ENCODE results near the gene ENOX1.

DNA sequence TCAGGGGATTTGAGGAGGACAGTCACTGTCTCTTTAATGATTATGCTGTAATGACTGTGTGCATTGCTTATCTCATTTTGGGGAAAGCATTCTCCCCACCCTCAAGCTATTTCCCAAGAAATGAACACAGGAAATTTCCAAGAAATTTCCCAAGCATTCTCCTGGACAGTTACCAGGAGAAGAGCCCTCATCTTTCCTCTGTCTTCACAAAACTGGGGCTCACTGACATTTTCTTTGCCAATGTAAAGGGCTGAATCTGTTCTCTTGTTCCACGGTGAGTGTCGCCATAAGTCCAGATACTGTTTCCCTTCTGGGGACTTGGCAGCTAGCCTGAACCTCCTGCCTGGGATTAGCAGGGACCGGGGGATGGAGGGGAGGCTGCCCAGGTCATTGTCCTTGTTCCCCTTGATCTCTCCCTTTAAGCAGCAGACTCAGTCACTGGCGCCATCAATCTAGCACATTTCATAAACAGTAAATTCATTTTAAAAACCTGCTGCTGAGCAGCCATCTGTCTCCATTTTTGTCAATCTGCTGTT is 590.6 kb downstream of the ENOX1 start:
- TF ChIP-seq, protein P1, sequence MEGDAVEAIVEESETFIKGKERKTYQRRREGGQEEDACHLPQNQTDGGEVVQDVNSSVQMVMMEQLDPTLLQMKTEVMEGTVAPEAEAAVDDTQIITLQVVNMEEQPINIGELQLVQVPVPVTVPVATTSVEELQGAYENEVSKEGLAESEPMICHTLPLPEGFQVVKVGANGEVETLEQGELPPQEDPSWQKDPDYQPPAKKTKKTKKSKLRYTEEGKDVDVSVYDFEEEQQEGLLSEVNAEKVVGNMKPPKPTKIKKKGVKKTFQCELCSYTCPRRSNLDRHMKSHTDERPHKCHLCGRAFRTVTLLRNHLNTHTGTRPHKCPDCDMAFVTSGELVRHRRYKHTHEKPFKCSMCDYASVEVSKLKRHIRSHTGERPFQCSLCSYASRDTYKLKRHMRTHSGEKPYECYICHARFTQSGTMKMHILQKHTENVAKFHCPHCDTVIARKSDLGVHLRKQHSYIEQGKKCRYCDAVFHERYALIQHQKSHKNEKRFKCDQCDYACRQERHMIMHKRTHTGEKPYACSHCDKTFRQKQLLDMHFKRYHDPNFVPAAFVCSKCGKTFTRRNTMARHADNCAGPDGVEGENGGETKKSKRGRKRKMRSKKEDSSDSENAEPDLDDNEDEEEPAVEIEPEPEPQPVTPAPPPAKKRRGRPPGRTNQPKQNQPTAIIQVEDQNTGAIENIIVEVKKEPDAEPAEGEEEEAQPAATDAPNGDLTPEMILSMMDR (conservative IDR thresholded peaks at IDR 0.05), result no peak
- TF ChIP-seq EZH2 (IDR thresholded peaks at IDR 0.05; ENCODE audit: low read depth), result no peak
